Liver (tissue), 9 donors: Measurements from ENCODE around the gene PTGDR. TPM values are rescaled to one million over a fixed set of nuclear protein-coding genes. Genes with fewer than 3 reads are reported as not detected.

ENCODE experiments used
- DNase-seq: peaks from one replicate; pipeline ENCODE4 v3.0.0-alpha.2; 2017; ENCODE audit warnings: low spot score
- H3K27ac ChIP-seq, 2 donors: one replicate each; pipeline ENCODE4 v1.7.0; 2013; ENCODE audit warnings: inconsistent platforms in 2 of 2, low read length in 2 of 2, control low read depth in 1 of 2, low read depth in 1 of 2, mild to moderate bottlenecking in 1 of 2
- H3K27me3 ChIP-seq, 4 donors: one replicate each; pipeline versions ENCODE4 v1.6.1 to v1.7.0; 2013; ENCODE audit warnings: low read length in 3 of 4, inconsistent platforms in 1 of 4, mild to moderate bottlenecking in 1 of 4, moderate library complexity in 1 of 4; ENCODE audit not compliant: control insufficient read depth in 4 of 4, insufficient read depth in 4 of 4
- H3K36me3 ChIP-seq, 4 donors: one replicate each; pipeline versions ENCODE4 v1.6.1 to v1.7.0; 2013; ENCODE audit warnings: low read length in 3 of 4, mild to moderate bottlenecking in 3 of 4, low read depth in 1 of 4, moderate library complexity in 1 of 4; ENCODE audit not compliant: control insufficient read depth in 4 of 4, insufficient read depth in 3 of 4
- H3K4me1 ChIP-seq, 4 donors: one replicate each; pipeline versions ENCODE4 v1.6.1 to v1.7.0; 2013; ENCODE audit warnings: low read length in 3 of 4, mild to moderate bottlenecking in 3 of 4, moderate library complexity in 1 of 4; ENCODE audit not compliant: control insufficient read depth in 4 of 4, insufficient read depth in 4 of 4
- H3K4me3 ChIP-seq, 3 donors: one replicate each; pipeline versions ENCODE4 v1.6.1 to v1.7.0; 2013; ENCODE audit warnings: low read length in 3 of 3, control low read depth in 1 of 3, low read depth in 1 of 3, mild to moderate bottlenecking in 1 of 3
- H3K9ac ChIP-seq, 2 donors: one replicate each; pipeline ENCODE4 v1.7.0; 2013; ENCODE audit warnings: low read length in 2 of 2, mild to moderate bottlenecking in 2 of 2, moderate library complexity in 2 of 2, control low read depth in 1 of 2, low read depth in 1 of 2
- H3K9me3 ChIP-seq, 4 donors: one replicate each; pipeline versions ENCODE4 v1.6.1 to v1.7.0; 2013; ENCODE audit warnings: low read length in 3 of 4; ENCODE audit not compliant: control insufficient read depth in 4 of 4
- ATF3 ChIP-seq: IDR thresholded peaks from 2 replicates; pipeline ENCODE4 v1.6.1; 2016; ENCODE audit warnings: antibody characterized with exemption
- CTCF ChIP-seq: fragments of 150-350 bp; IDR thresholded peaks from 2 replicates; pipeline ENCODE4 v1.5.1; 2017; ENCODE audit warnings: improper control_type of control experiment, low read depth, low read length; ENCODE audit not compliant: missing input control
- EGR1 ChIP-seq, 2 donors: IDR thresholded peaks; 2 replicates each; pipeline ENCODE4 v1.6.1; 2016 to 2018; ENCODE audit warnings: antibody characterized with exemption in 2 of 2, low read depth in 2 of 2
- FOXA2 ChIP-seq: IDR thresholded peaks from 2 replicates; pipeline ENCODE4 v1.6.1; 2016; ENCODE audit warnings: antibody characterized with exemption
- GABPA ChIP-seq, 2 donors: IDR thresholded peaks in 1 of 2; conservative IDR thresholded peaks in 1 of 2; 2 replicates each; pipeline ENCODE4 v1.6.1; 2016; ENCODE audit warnings: antibody characterized with exemption in 2 of 2, mild to moderate bottlenecking in 1 of 2, moderate library complexity in 1 of 2
- HNF4A ChIP-seq, 2 donors: conservative IDR thresholded peaks; 2 replicates each; pipeline ENCODE4 v1.6.1; 2016; ENCODE audit warnings: antibody characterized with exemption in 2 of 2, mild to moderate bottlenecking in 2 of 2
- HNF4G ChIP-seq: IDR thresholded peaks from 2 replicates; pipeline ENCODE4 v1.6.1; 2016; ENCODE audit warnings: antibody characterized with exemption
- JUND ChIP-seq, 2 donors: IDR thresholded peaks; 2 replicates each; pipeline ENCODE4 v1.6.1; 2016; ENCODE audit warnings: antibody characterized with exemption in 2 of 2
- MAX ChIP-seq: IDR thresholded peaks from 2 replicates; pipeline ENCODE4 v1.6.1; 2016; ENCODE audit warnings: antibody characterized with exemption
- NR2F2 ChIP-seq: IDR thresholded peaks from 2 replicates; pipeline ENCODE4 v1.6.1; 2016; ENCODE audit warnings: antibody characterized with exemption
- RAD21 ChIP-seq, 2 donors: IDR thresholded peaks; 2 replicates each; pipeline ENCODE4 v1.6.1; 2016; ENCODE audit warnings: antibody characterized with exemption in 2 of 2, mild to moderate bottlenecking in 2 of 2
- REST ChIP-seq: IDR thresholded peaks from 2 replicates; pipeline ENCODE4 v1.6.1; 2016; ENCODE audit warnings: antibody characterized with exemption, mild to moderate bottlenecking
- RXRA ChIP-seq, 2 donors: IDR thresholded peaks; 2 replicates each; pipeline ENCODE4 v1.6.1; 2017 to 2018; ENCODE audit warnings: antibody characterized with exemption in 2 of 2, mild to moderate bottlenecking in 1 of 2
- SP1 ChIP-seq: IDR thresholded peaks from 2 replicates; pipeline ENCODE4 v1.6.1; 2018; ENCODE audit warnings: antibody characterized with exemption, mild to moderate bottlenecking
- TAF1 ChIP-seq: conservative IDR thresholded peaks from 2 replicates; pipeline ENCODE4 v1.6.1; 2016; ENCODE audit warnings: antibody characterized with exemption, mild to moderate bottlenecking
- YY1 ChIP-seq: IDR thresholded peaks from 2 replicates; pipeline ENCODE4 v1.6.1; 2016; ENCODE audit warnings: antibody characterized with exemption, mild to moderate bottlenecking
- ZBTB33 ChIP-seq: IDR thresholded peaks from 2 replicates; pipeline ENCODE4 v1.6.1; 2016; ENCODE audit warnings: antibody characterized with exemption
- WGBS: extraction: QIAGEN DNeasy Blood & Tissue Kit; methylation state at CpG from one replicate; pipeline ENCODE4 v1.1.7; 2013; 5-methylcytosine and 5-hydroxymethylcytosine counted together
- polyA plus RNA-seq, 2 donors: library from polyadenylated mRNA; stranded (reverse) in 1 of 2; unstranded in 1 of 2; fragments of 200-250 nt in 1 of 2; fragments of >200 nt in 1 of 2; fragmentation: Nextera tagmentation in 1 of 2; extraction: Ambion mirVana in 1 of 2; gene quantifications; one replicate each; pipeline versions ENCODE4 v1.2.1 to v1.2.3, GENCODE V29; 2013 to 2015
- total RNA-seq, 2 donors: library from RNA; depleted of rRNA; stranded (reverse); fragments of >200 nt; gene quantifications; one replicate each; pipeline ENCODE4 v1.2.3, GENCODE V29; 2014
- donor health status: healthy.
- donor health status: healthy.
- donor health status: healthy.
- donor health status: healthy.
- donor health status: healthy.

Gene PTGDR
- total and polyA plus RNA-seq, 4 donors = 0.14 to 1.4 (median 0.44) TPM

GRCh38 chr14:52312931-52313355 lies 45.4 kb downstream of the PTGDR start:
- Histone ChIP-seq H3K9me3 (peaks cover 0 to 3% (median 0%) of the 10 kb centered on the region in 4 donors), H3K9ac (no peak overlapping the region), H3K36me3 (no peaks in the 10 kb centered on the region), H3K27ac (no peak overlapping the region), H3K4me1 (peaks cover 8 to 24% (median 17%) of the 10 kb centered on the region in 4 donors), H3K4me3 (peak overlapping the region in 1 of 3 donors; percentile 51), H3K27me3 (peaks cover 0 to 10% (median 3%) of the 10 kb centered on the region in 4 donors)
- DNase-seq = no peak
- no peak for TF ChIP-seq MAX
- no peak for TF ChIP-seq JUND (IDR thresholded peaks at IDR 0.05)
- no peak for TF ChIP-seq HNF4G
- TF ChIP-seq GABPA (IDR thresholded peaks at IDR 0.05 in 1 of 2, conservative IDR thresholded peaks at IDR 0.05 in 1 of 2) = no peak
- no peak for TF ChIP-seq HNF4A (conservative IDR thresholded peaks at IDR 0.05)
- TF ChIP-seq ATF3 = no peak
- TF ChIP-seq FOXA2 = no peak
- no peak for TF ChIP-seq NR2F2
- no peak for TF ChIP-seq TAF1
- TF ChIP-seq YY1 = no peak
- no peak for TF ChIP-seq CTCF
- no peak for TF ChIP-seq EGR1 (IDR thresholded peaks at IDR 0.05; ENCODE audit: low read depth in 2 of 2)
- no peak for TF ChIP-seq ZBTB33
- TF ChIP-seq REST = no peak
- no peak for TF ChIP-seq SP1
- no peak for TF ChIP-seq RAD21 (IDR thresholded peaks at IDR 0.05)
- WGBS = 56% methylated on average over 5 of the region's 5 CpGs

GRCh38 chr14:52313462-52313861 lies 46.0 kb downstream of the PTGDR start:
- Histone ChIP-seq H3K27me3 (peaks cover 0 to 11% (median 3%) of the 10 kb centered on the region in 4 donors), H3K36me3 (no peaks in the 10 kb centered on the region), H3K9ac (no peak overlapping the region), H3K4me3 (peak overlapping the region; percentile 41 to 51 (median 45)), H3K9me3 (peaks cover 0 to 3% (median 0%) of the 10 kb centered on the region in 4 donors), H3K4me1 (peaks cover 8 to 24% (median 17%) of the 10 kb centered on the region in 4 donors), H3K27ac (peak overlapping the region in 1 of 2 donors; percentile 19)
- WGBS = 26% methylated on average over 10 of the region's 10 CpGs
- DNase-seq = no peak
- TF ChIP-seq CTCF (no peak), RXRA (IDR thresholded peaks at IDR 0.05) (no peak), FOXA2 (no peak), YY1 (no peak), EGR1 (IDR thresholded peaks at IDR 0.05; ENCODE audit: low read depth in 2 of 2) (no peak), SP1 (no peak)
